K562 (cell line): ENCODE results near the gene HEXD. TPM values are rescaled to one million over a fixed set of nuclear protein-coding genes. Genes with fewer than 3 reads are reported as not detected.

Experiments
- ATAC-seq: fragments of 200-7000 bp; cut with Tn5 transposase; 3 replicates; pipeline ENCODE4 v1.9.1; 2020; ENCODE audit warnings: moderate library complexity
- BruUV-seq: library from RNA; stranded (reverse); fragments of 400-500 nt; replicated peaks from 2 replicates; lab custom pipeline; 2021; lab: Mats Ljungman, UMichigan
- CTCF ChIA-PET: fragments of 300-600 bp; formaldehyde crosslinking; extraction: SDS; loops from one replicate; lab custom pipeline; 2021; ENCODE audit warnings: low intra/inter-chr PET ratio; lab: Yijun Ruan, JAX
- POLR2A ChIA-PET: fragments of 300-600, 350-650 bp; sonication (Branson Sonifier 250); formaldehyde crosslinking; extraction: SDS; loops from one replicate; lab custom pipeline; 2021; ENCODE audit warnings: antibody characterized with exemption, inconsistent platforms; lab: Yijun Ruan, JAX
- DNase-seq, 4 experiments: peaks; one replicate each; pipeline versions ENCODE4 v3.0.0 to v3.0.0-alpha.2; 2011 to 2018; ENCODE audit warnings: low spot score in 3 of 4, mixed read lengths in 3 of 4; ENCODE audit errors: extremely low read depth in 1 of 4
- FAIRE-seq: peaks from 2 replicates; lab custom pipeline; 2011; peaks lifted over from hg19 to GRCh38; lab: Jason Lieb, UNC
- H2AFZ ChIP-seq: 2 replicates; pipeline ENCODE4 v1.6.0; 2011; ENCODE audit warnings: low read depth, low read length, control low read depth, inconsistent platforms
- H3K27ac ChIP-seq: fragments of 200-600 bp; 3 replicates; pipeline ENCODE4 v1.8.0; 2011; ENCODE audit warnings: low read depth, mild to moderate bottlenecking, control low read depth, inconsistent platforms, low read length, moderate library complexity, mixed read lengths; ENCODE audit errors: extremely low read depth
- H3K27me3 ChIP-seq, 2 experiments: fragments of 300-600 bp in 1 of 2; 2 replicates in 1 of 2; 3 replicates in 1 of 2; pipeline versions ENCODE4 v1.6.0 to v1.8.0; 2011; ENCODE audit warnings: inconsistent platforms in 2 of 2, low read length in 2 of 2, mild to moderate bottlenecking in 1 of 2, mixed read lengths in 1 of 2, moderate library complexity in 1 of 2; ENCODE audit not compliant: control insufficient read depth in 2 of 2, insufficient read depth in 2 of 2
- H3K36me3 ChIP-seq: fragments of 300-600 bp; 3 replicates; pipeline ENCODE4 v1.8.0; 2011; ENCODE audit warnings: mild to moderate bottlenecking, low read length, inconsistent platforms; ENCODE audit not compliant: control insufficient read depth, insufficient read depth
- H3K4me1 ChIP-seq, 2 experiments: fragments of 200-600 bp in 1 of 2; replicated peaks in 1 of 2; 2 replicates in 1 of 2; 3 replicates in 1 of 2; pipeline versions ENCODE4 v1.5.1 to v1.8.0; 2011; ENCODE audit warnings: inconsistent platforms in 2 of 2, low read length in 2 of 2, mild to moderate bottlenecking in 1 of 2, mixed read lengths in 1 of 2, moderate library complexity in 1 of 2; ENCODE audit not compliant: control insufficient read depth in 2 of 2, insufficient read depth in 2 of 2
- H3K4me2 ChIP-seq: 2 replicates; pipeline ENCODE4 v1.6.1; 2011; ENCODE audit warnings: low read length, control low read depth, inconsistent platforms, mixed read lengths; ENCODE audit not compliant: insufficient read depth
- H3K4me3 ChIP-seq: fragments of 200-600 bp; sonication (generic), shearing (Covaris generic); 2 replicates; pipeline ENCODE4 v1.5.1; 2016; ENCODE audit warnings: control low read depth, inconsistent platforms
- H3K79me2 ChIP-seq: fragments of 200-600 bp; 3 replicates; pipeline ENCODE4 v1.8.0; 2011; ENCODE audit warnings: low read length, inconsistent platforms; ENCODE audit not compliant: control insufficient read depth, insufficient read depth
- H3K9ac ChIP-seq, 2 experiments: 2 replicates each; pipeline versions ENCODE4 v1.6.0 to v1.6.1; 2011; ENCODE audit warnings: low read depth in 2 of 2, low read length in 2 of 2, control low read depth in 1 of 2, inconsistent platforms in 1 of 2, mild to moderate bottlenecking in 1 of 2, mixed read lengths in 1 of 2; ENCODE audit not compliant: insufficient read depth in 1 of 2
- H3K9me1 ChIP-seq: one replicate; pipeline ENCODE4 v1.6.0; 2011; ENCODE audit warnings: inconsistent platforms, mild to moderate bottlenecking, low read length, moderate library complexity; ENCODE audit not compliant: control insufficient read depth, insufficient read depth
- H3K9me3 ChIP-seq: replicated peaks from 2 replicates; pipeline ENCODE4 v1.5.1; 2011; ENCODE audit warnings: low read depth, low read length, inconsistent platforms; ENCODE audit not compliant: control insufficient read depth, insufficient read depth
- H4K20me1 ChIP-seq: replicated peaks from 2 replicates; pipeline ENCODE4 v1.6.1; 2011; ENCODE audit warnings: low read length, inconsistent platforms, mixed read lengths; ENCODE audit not compliant: control insufficient read depth, insufficient read depth
- BCL6 ChIP-seq: fragments of 250-450 bp; sonication (Bioruptor Pico); IDR thresholded peaks from 2 replicates; pipeline ENCODE4 v1.4.0; 2020
- POLR2G ChIP-seq: fragments of 200-400 bp; formaldehyde crosslinking; IDR thresholded peaks from 2 replicates; pipeline ENCODE4 v1.6.1; 2017; ENCODE audit warnings: low read depth, mild to moderate bottlenecking, antibody characterized with exemption, low read length, moderate library complexity
- PYGO2 ChIP-seq: fragments of 450-650 bp; IDR thresholded peaks from 2 replicates; pipeline ENCODE4 v1.6.1; 2016; ENCODE audit warnings: mild to moderate bottlenecking, missing genetic modification characterization, moderate library complexity, missing compliant biosample characterization
- RBFOX2 ChIP-seq: fragments of 200-400 bp; formaldehyde crosslinking; IDR thresholded peaks from 2 replicates; pipeline ENCODE4 v1.6.1; 2017; ENCODE audit warnings: low read depth, mild to moderate bottlenecking, low read length, moderate library complexity
- TOE1 ChIP-seq, 2 experiments: fragments of 450-650 bp in 1 of 2; sonication (generic) in 1 of 2; formaldehyde crosslinking in 1 of 2; IDR thresholded peaks; 2 replicates each; pipeline versions ENCODE4 v1.7.1 to v1.8.0; 2016 to 2022; ENCODE audit warnings: borderline replicate concordance in 2 of 2, mild to moderate bottlenecking in 2 of 2, antibody characterized with exemption in 1 of 2, inconsistent platforms in 1 of 2, low read depth in 1 of 2, missing genetic modification reagents in 1 of 2, moderate library complexity in 1 of 2
- ZNF274 ChIP-seq: IDR thresholded peaks from 2 replicates; pipeline ENCODE4 v1.6.1; 2011; ENCODE audit warnings: low read depth, mild to moderate bottlenecking, low read length, moderate library complexity, borderline replicate concordance
- ZSCAN29 ChIP-seq: fragments of 450-650 bp; IDR thresholded peaks from 2 replicates; pipeline ENCODE4 v1.6.1; 2017
- WGBS: fragments of 100-300 bp; shearing (Covaris generic); methylation state at CpG from one replicate; pipeline ENCODE4 v1.1.6; 2016; ENCODE audit warnings: low coverage, mixed read lengths; ENCODE audit not compliant: insufficient coverage; ENCODE audit errors: missing lambda C conversion rate; 5-methylcytosine and 5-hydroxymethylcytosine counted together
- in situ Hi-C: fragments of 300-500 bp; cut with MboI; formaldehyde crosslinking; loops from 4 replicates; pipeline ENCODE4 v1.15.0; 2018; ENCODE audit warnings: inconsistent platforms, mixed read lengths
- intact Hi-C: fragments of 100-400 bp; cut with micrococcal nuclease; formaldehyde crosslinking; loops from 2 replicates; pipeline ENCODE4 v1.14.2; 2022
- polyA plus RNA-seq, 8 experiments: library from polyadenylated mRNA; depleted of rRNA in 4 of 8; stranded (reverse) in 5 of 8; unstranded in 3 of 8; fragments of >200 nt; fragmentation: Nextera tagmentation in 2 of 8; fragmentation: Illumina TruSeq in 1 of 8; extraction: Ambion mirVana in 2 of 8; extraction: Trizol in 1 of 8; gene quantifications; 2 replicates each; pipeline versions ENCODE4 v1.2.1 to v1.2.3, GENCODE V29; 2011 to 2014; ENCODE audit warnings: inconsistent platforms in 1 of 8, missing spikeins in 1 of 8
- total RNA-seq, 7 experiments: library from RNA; depleted of rRNA in 6 of 7; stranded (reverse); fragments of >200 nt in 6 of 7; fragmentation: Illumina TruSeq in 2 of 7; extraction: Trizol in 2 of 7; gene quantifications; 2 replicates each; pipeline versions ENCODE4 v1.2.1 to v1.2.3, GENCODE V29; 2011 to 2021; ENCODE audit warnings: low replicate concordance in 1 of 7
- TF ChIP-seq, protein P1 (sequence below): sonication (generic); formaldehyde crosslinking; IDR thresholded peaks from 2 replicates; pipeline ENCODE4 v1.8.0; 2022; ENCODE audit warnings: mild to moderate bottlenecking, missing genetic modification reagents, borderline replicate concordance

Gene HEXD
- total and polyA plus RNA-seq, 9 of the 15 experiments (the other 6 are each of a cell fraction or from before 2014, with no cell fraction given), result 1.0 to 25.3 (median 10.0) TPM

DNA sequence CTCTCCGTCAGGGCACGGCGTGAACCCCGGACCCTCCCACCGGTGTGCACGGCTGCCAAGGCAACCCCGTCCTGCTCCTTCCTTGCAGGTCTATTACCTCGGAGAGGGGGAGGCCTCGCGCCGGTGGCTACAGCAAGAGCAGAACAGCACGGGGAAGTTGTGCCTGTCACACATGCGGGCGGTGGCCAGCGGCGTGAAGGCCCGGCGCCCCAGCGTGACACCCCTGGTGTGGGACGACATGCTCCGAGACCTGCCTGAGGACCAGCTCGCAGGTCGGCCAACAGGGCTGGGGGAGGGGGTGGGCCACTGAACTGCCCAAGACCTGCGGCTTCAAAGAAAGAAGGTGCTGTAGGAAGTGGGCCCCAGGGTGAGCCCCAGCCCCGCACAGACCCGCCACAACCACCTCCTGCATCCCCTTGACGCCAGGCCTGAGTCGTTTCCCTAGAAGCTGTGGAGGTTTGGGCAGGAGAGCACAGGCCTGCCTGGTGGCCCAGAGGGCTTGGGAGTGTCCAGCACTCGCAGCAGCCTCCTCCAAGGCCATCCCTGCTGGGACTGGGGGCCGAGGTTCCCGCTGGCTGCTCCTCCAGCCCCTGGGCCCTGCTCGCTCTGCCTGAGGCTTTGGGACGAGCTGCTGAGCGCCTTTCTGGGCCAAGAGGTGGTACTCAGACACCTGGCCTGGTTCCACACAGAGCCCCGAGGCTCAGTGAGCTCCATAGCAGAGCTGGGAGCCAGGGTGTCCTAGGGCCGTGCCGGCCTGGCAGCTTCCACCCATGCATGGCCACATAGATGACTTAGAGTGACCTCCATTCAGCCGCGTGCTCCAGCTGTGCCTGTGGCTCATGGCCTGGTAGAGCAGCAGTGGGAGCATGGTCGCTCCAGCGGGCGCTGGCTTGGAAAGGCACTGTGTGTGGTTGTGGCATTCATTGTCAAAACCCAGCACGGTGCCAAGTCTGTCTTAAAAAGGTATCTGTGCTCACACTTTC lies 17.7 kb downstream of the HEXD start:
- Histone ChIP-seq H3K4me2 (no peak overlapping the region), H4K20me1 (no peaks in the 10 kb centered on the region), H3K36me3 (no peaks in the 10 kb centered on the region), H3K27me3 (no peaks in the 10 kb centered on the region)
- DNase-seq, result no peak
- no TSS peak for BruUV-seq
- intact Hi-C loops, result no loop called here
- in situ Hi-C loops, result no loop called here
- POLR2A ChIA-PET, result interaction anchor here (0.6 kb wide), 2 partner anchors 11 to 509 kb away, joined by 3 read pairs; no protein-coding TSS in a partner anchor
- peak; percentile 17; the same call in 1 of the 2 replicates for TF ChIP-seq RBFOX2
- no peak for TF ChIP-seq TOE1 (IDR thresholded peaks at IDR 0.05; ENCODE audit: borderline replicate concordance)
- no peak for TF ChIP-seq TOE1 (CRISPR knock-in tag; IDR thresholded peaks at IDR 0.05; ENCODE audit: borderline replicate concordance, low read depth)
- no peak for TF ChIP-seq ZSCAN29
- TF ChIP-seq PYGO2 (tag), result no peak
- TF ChIP-seq, protein P1, sequence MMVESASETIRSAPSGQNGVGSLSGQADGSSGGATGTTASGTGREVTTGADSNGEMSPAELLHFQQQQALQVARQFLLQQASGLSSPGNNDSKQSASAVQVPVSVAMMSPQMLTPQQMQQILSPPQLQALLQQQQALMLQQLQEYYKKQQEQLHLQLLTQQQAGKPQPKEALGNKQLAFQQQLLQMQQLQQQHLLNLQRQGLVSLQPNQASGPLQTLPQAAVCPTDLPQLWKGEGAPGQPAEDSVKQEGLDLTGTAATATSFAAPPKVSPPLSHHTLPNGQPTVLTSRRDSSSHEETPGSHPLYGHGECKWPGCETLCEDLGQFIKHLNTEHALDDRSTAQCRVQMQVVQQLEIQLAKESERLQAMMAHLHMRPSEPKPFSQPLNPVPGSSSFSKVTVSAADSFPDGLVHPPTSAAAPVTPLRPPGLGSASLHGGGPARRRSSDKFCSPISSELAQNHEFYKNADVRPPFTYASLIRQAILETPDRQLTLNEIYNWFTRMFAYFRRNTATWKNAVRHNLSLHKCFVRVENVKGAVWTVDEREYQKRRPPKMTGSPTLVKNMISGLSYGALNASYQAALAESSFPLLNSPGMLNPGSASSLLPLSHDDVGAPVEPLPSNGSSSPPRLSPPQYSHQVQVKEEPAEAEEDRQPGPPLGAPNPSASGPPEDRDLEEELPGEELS, result no peak
- no peak for TF ChIP-seq ZNF274
- TF ChIP-seq POLR2G, result 0 out of 2 replicates have a peak, but pooled peaks have one; percentile 35
- no peak for TF ChIP-seq BCL6 (CRISPR knock-in tag)
- TF ChIP-seq, all 486 proteins: peak for 2
- WGBS, result 79% methylated on average over 34 of the region's 43 CpGs
- H3K9ac ChIP-seq, result peak overlapping the region in 1 of 2 experiments; percentile 68; a peak in 2 of 4 replicates
- H3K27ac ChIP-seq, result no peak overlapping the region
- no peak overlapping the region for H2AFZ ChIP-seq
- CTCF ChIA-PET, result no interaction called here
- H3K9me3 ChIP-seq, result no peaks in the 10 kb centered on the region
- H3K79me2 ChIP-seq, result no peaks in the 10 kb centered on the region
- ATAC-seq (no peak), FAIRE-seq (no peak)
- H3K4me1 ChIP-seq, result peaks cover 0 to 61% of the 10 kb centered on the region in 2 experiments; a peak in 2 of 5 replicates
- no peak overlapping the region for H3K4me3 ChIP-seq
- no peaks in the 10 kb centered on the region for H3K9me1 ChIP-seq
